ENCODE data around the gene C22orf39. TPM values are rescaled to one million over a fixed set of nuclear protein-coding genes. Genes with fewer than 3 reads are reported as not detected.
"Not testable (repeated sequence)": the region's sequence is repeated elsewhere in the genome, so short reads cannot be mapped to it uniquely, and the experiment has no call there.

C22orf39 gene
- total RNA-seq, 2 donors from 2014 or later = 27.4 to 31.5 TPM

DNA sequence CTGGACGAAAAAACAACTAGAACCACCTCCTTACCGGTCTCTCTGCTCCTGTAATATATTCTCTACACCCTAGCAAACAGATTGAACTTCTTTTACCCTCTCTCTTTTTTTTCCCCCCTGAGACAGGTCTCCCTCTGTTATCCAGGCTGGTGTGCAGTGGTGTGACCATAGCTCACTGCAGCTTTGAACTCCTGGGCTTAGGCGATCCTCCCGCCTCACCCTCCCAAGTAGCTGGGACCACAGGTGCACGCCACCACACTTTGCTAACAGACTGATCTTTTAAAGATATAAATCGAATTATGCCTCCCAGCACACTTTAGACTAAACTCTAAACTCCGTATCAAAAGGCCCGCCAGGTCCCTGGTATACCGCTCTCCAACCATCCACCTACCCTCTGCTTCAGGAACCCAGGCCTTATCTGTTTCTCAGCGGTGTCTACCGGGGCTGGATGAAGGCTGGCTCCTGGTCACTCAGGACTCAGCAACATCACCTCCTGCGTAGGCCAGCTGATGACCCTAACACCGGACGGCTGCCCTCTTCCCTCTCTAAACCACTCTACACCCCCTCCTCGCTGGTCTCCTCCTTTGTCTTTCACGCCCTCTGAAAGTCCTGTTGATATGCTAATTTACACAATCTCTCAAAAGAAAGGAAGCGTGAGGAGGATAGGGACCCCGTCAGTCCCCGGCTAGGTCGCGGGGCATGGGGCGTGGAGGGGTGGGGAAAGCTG is 745 bp downstream of the C22orf39 start:
- H3K36me3 Mint-ChIP-seq (ENCODE audit: low read depth) = peaks cover 51% of the 10 kb centered on the region

DNA sequence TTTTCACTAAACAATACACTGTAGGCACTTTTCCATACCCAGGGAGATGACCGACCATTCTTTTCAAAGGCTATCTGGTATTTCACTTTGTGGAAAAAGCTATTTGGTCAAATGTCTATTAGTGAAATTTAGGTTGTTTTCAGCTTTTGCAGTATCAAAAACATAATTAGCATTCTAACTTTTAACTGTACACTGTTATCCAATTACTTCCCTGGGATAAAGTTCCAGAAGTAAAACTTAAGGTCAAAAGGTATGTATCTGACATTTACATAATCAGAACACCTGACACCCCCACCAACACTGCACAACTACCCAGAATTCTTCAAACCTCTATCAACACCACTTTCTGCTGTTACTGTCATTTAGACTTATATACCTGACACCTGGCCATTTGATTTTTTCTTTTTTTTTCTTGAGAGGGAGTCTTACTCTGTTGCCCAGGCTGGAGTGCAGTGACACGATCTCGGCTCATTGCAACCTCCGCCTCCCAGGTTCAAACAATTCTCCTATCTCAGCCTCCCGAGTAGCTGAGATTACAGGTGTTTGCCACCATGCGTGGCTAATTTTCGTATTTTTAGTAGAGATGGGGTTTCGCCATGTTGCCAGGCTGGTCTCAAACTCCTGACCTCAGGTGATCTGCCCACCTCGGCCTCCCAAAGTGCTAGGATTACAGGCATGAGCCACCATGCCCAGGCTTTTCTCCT is 2.1 kb downstream of the C22orf39 start:
- not testable (repeated sequence) for DNase-seq; H3K4me1 ChIP-seq (ENCODE audit: control insufficient read depth, insufficient read depth, low read length); H3K27ac ChIP-seq (ENCODE audit: low read depth, low read length); H3K9ac ChIP-seq (ENCODE audit: extremely low read depth, low read length, poor library complexity, severe bottlenecking); H3K9me3 ChIP-seq (ENCODE audit: control insufficient read depth, low read length); H3K27me3 ChIP-seq (ENCODE audit: control insufficient read depth, insufficient read depth, low read length, poor library complexity, severe bottlenecking); H3K9me3 Mint-ChIP-seq; H3K4me3 Mint-ChIP-seq; H3K27ac Mint-ChIP-seq; H3K27me3 Mint-ChIP-seq (ENCODE audit: insufficient read depth)
- Histone ChIP-seq H3K36me3 (ENCODE audit: control insufficient read depth, insufficient read depth, low read length) (peaks cover 52% of the 10 kb centered on the region), H3K4me3 (ENCODE audit: low read length) (peak overlapping the region; percentile 94)
- H3K36me3 Mint-ChIP-seq (ENCODE audit: low read depth) = peaks cover 46% of the 10 kb centered on the region
- H3K4me1 Mint-ChIP-seq = peaks cover 24% of the 10 kb centered on the region
- 95 to 99% methylated on average over 6 to 9 of the region's 9 CpGs for WGBS, 2 experiments (ENCODE audit: insufficient coverage in 1 of 2, insufficient read length in 1 of 2)

More for the DNA sequence above, 745 bp downstream of the C22orf39 start:
- Mint-ChIP-seq H3K9me3 (no peaks in the 10 kb centered on the region), H3K4me3 (peak overlapping the region; percentile 82), H3K27ac (peak overlapping the region; percentile 96), H3K4me1 (peaks cover 24% of the 10 kb centered on the region), H3K27me3 (ENCODE audit: insufficient read depth) (no peaks in the 10 kb centered on the region)
- no peaks in the 10 kb centered on the region for H3K9me3 ChIP-seq (ENCODE audit: control insufficient read depth, low read length)
- H3K27ac ChIP-seq (ENCODE audit: low read depth, low read length) = peak overlapping the region; percentile 87
- peak overlapping the region; percentile 90 for H3K9ac ChIP-seq (ENCODE audit: extremely low read depth, low read length, poor library complexity, severe bottlenecking)
- no peak for DNase-seq
- WGBS, 2 experiments (ENCODE audit: insufficient coverage in 1 of 2, insufficient read length in 1 of 2) = 27 to 52% methylated on average over 9 to 22 of the region's 22 CpGs
- peak overlapping the region; percentile 94 for H3K4me3 ChIP-seq (ENCODE audit: low read length)
- TF ChIP-seq, protein P1, sequence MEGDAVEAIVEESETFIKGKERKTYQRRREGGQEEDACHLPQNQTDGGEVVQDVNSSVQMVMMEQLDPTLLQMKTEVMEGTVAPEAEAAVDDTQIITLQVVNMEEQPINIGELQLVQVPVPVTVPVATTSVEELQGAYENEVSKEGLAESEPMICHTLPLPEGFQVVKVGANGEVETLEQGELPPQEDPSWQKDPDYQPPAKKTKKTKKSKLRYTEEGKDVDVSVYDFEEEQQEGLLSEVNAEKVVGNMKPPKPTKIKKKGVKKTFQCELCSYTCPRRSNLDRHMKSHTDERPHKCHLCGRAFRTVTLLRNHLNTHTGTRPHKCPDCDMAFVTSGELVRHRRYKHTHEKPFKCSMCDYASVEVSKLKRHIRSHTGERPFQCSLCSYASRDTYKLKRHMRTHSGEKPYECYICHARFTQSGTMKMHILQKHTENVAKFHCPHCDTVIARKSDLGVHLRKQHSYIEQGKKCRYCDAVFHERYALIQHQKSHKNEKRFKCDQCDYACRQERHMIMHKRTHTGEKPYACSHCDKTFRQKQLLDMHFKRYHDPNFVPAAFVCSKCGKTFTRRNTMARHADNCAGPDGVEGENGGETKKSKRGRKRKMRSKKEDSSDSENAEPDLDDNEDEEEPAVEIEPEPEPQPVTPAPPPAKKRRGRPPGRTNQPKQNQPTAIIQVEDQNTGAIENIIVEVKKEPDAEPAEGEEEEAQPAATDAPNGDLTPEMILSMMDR (conservative IDR thresholded peaks at IDR 0.05) = no peak
- peaks cover 58% of the 10 kb centered on the region for H3K36me3 ChIP-seq (ENCODE audit: control insufficient read depth, insufficient read depth, low read length)
- H3K4me1 ChIP-seq (ENCODE audit: control insufficient read depth, insufficient read depth, low read length) = peaks cover 7% of the 10 kb centered on the region
- no peaks in the 10 kb centered on the region for H3K27me3 ChIP-seq (ENCODE audit: control insufficient read depth, insufficient read depth, low read length, poor library complexity, severe bottlenecking)

DNA sequence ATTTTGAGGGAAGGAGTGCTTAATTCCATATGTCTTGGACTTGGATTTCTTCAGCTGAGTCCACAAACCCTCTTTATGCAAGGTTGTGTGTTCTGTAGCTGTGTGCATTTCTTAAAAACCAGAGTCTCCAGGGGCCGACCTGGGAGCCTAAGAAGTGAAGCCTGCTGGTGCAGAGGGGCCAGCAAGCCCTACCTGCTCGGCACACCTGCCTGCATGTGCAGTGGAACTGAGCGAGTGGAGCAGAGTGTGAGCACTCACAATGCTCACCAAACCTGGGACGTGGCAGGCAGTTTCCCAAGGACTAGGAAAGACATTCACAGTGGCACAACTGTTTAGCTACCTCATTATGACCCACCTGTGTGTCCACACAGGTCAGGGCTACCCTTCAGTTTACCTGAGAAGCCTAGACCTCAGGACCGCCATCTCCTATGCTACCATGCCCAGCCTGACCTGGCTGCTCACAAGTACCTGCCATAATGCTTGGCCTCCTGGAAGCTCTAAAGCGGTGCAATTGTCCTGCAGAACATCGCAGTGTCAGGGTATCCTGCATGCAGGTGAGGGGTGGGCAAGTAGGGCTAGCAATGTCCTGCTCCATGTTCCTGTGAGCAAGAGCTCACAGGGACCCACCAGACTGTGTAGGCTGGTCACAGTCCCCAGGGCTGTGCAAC is 3.8 kb downstream of the C22orf39 start:
- peaks cover 43% of the 10 kb centered on the region for H3K36me3 Mint-ChIP-seq (ENCODE audit: low read depth)
- WGBS, 2 experiments (ENCODE audit: insufficient coverage in 1 of 2, insufficient read length in 1 of 2) = 86 to 97% methylated on average over 6 to 7 of the region's 7 CpGs
- Histone ChIP-seq H3K4me3 (ENCODE audit: low read length) (no peak overlapping the region), H3K36me3 (ENCODE audit: control insufficient read depth, insufficient read depth, low read length) (peaks cover 41% of the 10 kb centered on the region), H3K27me3 (ENCODE audit: control insufficient read depth, insufficient read depth, low read length, poor library complexity, severe bottlenecking) (no peaks in the 10 kb centered on the region), H3K9me3 (ENCODE audit: control insufficient read depth, low read length) (no peaks in the 10 kb centered on the region), H3K27ac (ENCODE audit: low read depth, low read length) (no peak overlapping the region), H3K4me1 (ENCODE audit: control insufficient read depth, insufficient read depth, low read length) (peaks cover 7% of the 10 kb centered on the region), H3K9ac (ENCODE audit: extremely low read depth, low read length, poor library complexity, severe bottlenecking) (no peak overlapping the region)
- H3K27me3 Mint-ChIP-seq (ENCODE audit: insufficient read depth) = no peaks in the 10 kb centered on the region
- H3K27ac Mint-ChIP-seq = no peak overlapping the region
- no peak for DNase-seq
- H3K9me3 Mint-ChIP-seq = no peaks in the 10 kb centered on the region
- peaks cover 23% of the 10 kb centered on the region for H3K4me1 Mint-ChIP-seq
- H3K4me3 Mint-ChIP-seq = no peak overlapping the region
- TF ChIP-seq, protein P1 (conservative IDR thresholded peaks at IDR 0.05) = no peak
